Measurements from ENCODE around the gene LRRN2. TPM values are rescaled to one million over a fixed set of nuclear protein-coding genes. Genes with fewer than 3 reads are reported as not detected.
A peak's percentile ranks its signal among the peaks of the same experiment; 100 is the strongest.

Gene LRRN2
- total RNA-seq, 1 experiment from 2014 or later, result 5.0 TPM

DNA sequence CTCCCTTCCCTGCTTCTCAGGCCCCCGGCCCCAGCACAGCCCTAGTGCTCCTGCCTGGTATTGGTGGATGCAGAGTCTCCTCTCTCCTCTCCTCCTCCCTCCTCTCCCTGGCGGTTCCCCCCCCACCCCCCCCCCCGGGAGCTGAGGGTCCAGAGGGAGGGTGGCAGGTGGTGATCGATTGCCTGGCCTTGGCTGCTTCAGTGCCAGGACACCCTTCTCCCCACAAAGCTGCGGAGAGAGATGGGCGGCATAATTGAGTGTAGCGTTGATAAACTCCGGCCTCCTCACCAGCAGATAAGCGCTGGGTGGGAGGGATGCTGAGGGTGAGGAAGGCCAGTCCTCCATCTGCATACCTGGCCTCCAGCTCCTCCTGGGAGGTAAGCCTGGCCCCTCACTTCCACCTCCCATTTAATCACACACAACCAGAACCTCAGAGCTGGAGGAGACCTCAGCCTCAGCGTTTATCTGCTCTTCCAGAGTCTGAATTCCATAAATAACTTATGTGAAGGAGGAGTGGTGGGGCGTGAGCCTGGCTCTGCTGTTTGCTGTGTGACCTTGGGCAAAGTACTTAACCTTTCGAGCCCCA lies 60.8 kb downstream of the LRRN2 start:
- H3K9me3 ChIP-seq (ENCODE audit: low read length), result no peaks in the 10 kb centered on the region
- no peaks in the 10 kb centered on the region for H3K36me3 ChIP-seq (ENCODE audit: low read depth, low read length)
- no peaks in the 10 kb centered on the region for H3K27me3 ChIP-seq (ENCODE audit: low read length)
- ChIA-PET POLR2A (ENCODE audit: unreplicated experiment) (no interaction called here), CTCF (interaction anchor here (1.3 kb wide), 1 partner anchor 59 kb away, joined by 10 read pairs; no protein-coding TSS in a partner anchor)
- no peak overlapping the region for H3K4me2 ChIP-seq (ENCODE audit: low read length)
- no peak for DNase-seq
- no peaks in the 10 kb centered on the region for H3K79me2 ChIP-seq (ENCODE audit: low read length)
- no peaks in the 10 kb centered on the region for H4K20me1 ChIP-seq (ENCODE audit: low read length)
- no TSS peak for BruUV-seq (replicated peaks)
- no peak overlapping the region for H2AFZ ChIP-seq (ENCODE audit: low read length)
- H3K27ac ChIP-seq (ENCODE audit: low read length), result no peak overlapping the region
- intact Hi-C loops (cut with micrococcal nuclease), result no loop called here
- peaks cover 44% of the 10 kb centered on the region for H3K4me1 ChIP-seq (ENCODE audit: insufficient read depth, low read length)
- no peaks in the 10 kb centered on the region for H3F3A ChIP-seq (ENCODE audit: low read length, unreplicated experiment)
- no peak for ATAC-seq
- TF ChIP-seq, protein P1, sequence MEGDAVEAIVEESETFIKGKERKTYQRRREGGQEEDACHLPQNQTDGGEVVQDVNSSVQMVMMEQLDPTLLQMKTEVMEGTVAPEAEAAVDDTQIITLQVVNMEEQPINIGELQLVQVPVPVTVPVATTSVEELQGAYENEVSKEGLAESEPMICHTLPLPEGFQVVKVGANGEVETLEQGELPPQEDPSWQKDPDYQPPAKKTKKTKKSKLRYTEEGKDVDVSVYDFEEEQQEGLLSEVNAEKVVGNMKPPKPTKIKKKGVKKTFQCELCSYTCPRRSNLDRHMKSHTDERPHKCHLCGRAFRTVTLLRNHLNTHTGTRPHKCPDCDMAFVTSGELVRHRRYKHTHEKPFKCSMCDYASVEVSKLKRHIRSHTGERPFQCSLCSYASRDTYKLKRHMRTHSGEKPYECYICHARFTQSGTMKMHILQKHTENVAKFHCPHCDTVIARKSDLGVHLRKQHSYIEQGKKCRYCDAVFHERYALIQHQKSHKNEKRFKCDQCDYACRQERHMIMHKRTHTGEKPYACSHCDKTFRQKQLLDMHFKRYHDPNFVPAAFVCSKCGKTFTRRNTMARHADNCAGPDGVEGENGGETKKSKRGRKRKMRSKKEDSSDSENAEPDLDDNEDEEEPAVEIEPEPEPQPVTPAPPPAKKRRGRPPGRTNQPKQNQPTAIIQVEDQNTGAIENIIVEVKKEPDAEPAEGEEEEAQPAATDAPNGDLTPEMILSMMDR (conservative IDR thresholded peaks at IDR 0.05; ENCODE audit: low read depth, low read length), result no peak
- no peak for TF ChIP-seq EZH2 (IDR thresholded peaks at IDR 0.05; ENCODE audit: low read length, unreplicated experiment)
- no peaks in the 10 kb centered on the region for H3K9me2 ChIP-seq (replicated peaks; ENCODE audit: low read length)
- H3K9ac ChIP-seq (ENCODE audit: low read length), result no peak overlapping the region
- H3K4me3 ChIP-seq (ENCODE audit: low read length), result no peak overlapping the region

DNA sequence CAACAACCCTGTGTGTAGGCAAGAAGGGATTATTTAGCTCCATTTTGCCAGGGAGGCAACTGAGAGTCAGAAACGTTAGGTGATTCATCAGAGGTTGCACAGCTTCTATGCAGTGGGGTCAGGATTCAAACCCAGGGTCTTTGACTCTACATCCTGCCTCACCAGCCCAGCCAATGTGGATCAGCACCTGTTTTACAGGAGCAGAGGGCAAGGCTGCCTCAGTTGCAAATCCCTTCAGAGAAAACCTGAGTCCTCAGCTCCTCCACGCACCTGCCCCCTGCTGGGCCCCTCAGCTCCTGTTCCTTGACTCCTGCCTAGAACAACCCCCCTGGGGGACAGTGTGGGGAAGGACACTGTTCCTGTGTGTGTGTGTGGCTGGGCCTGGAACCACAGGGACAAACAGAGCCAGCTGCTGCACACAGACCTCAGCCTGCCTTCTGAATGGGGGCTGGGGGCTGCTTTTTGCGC lies 61.6 kb downstream of the LRRN2 start:
- ATAC-seq, result peak; percentile 38; the same call in 1 of the 2 replicates
- peaks cover 44% of the 10 kb centered on the region for H3K4me1 ChIP-seq (ENCODE audit: insufficient read depth, low read length)
- no peaks in the 10 kb centered on the region for H3K9me2 ChIP-seq (replicated peaks; ENCODE audit: low read length)
- ChIA-PET POLR2A (ENCODE audit: unreplicated experiment) (interaction anchor here (0.7 kb wide), 1 partner anchor 9 kb away, joined by 3 read pairs; no protein-coding TSS in a partner anchor), CTCF (interaction anchor here (0.6 to 1.3 kb wide), 3 partner anchors 50 to 143 kb away, joined by 3 to 10 read pairs (median 4); no protein-coding TSS in a partner anchor)
- no TSS peak for BruUV-seq (replicated peaks)
- no peaks in the 10 kb centered on the region for H3K27me3 ChIP-seq (ENCODE audit: low read length)
- H3K9ac ChIP-seq (ENCODE audit: low read length), result peak overlapping the region; percentile 9; the same call in 1 of the 2 replicates
- H3K79me2 ChIP-seq (ENCODE audit: low read length), result no peaks in the 10 kb centered on the region
- no peaks in the 10 kb centered on the region for H3K9me3 ChIP-seq (ENCODE audit: low read length)
- no peaks in the 10 kb centered on the region for H3K36me3 ChIP-seq (ENCODE audit: low read depth, low read length)
- H3F3A ChIP-seq (ENCODE audit: low read length, unreplicated experiment), result no peaks in the 10 kb centered on the region
- peak overlapping the region; percentile 38 for H3K4me2 ChIP-seq (ENCODE audit: low read length)
- peak; percentile 51 for DNase-seq
- no peak overlapping the region for H3K4me3 ChIP-seq (ENCODE audit: low read length)
- no peak overlapping the region for H2AFZ ChIP-seq (ENCODE audit: low read length)
- H4K20me1 ChIP-seq (ENCODE audit: low read length), result no peaks in the 10 kb centered on the region
- intact Hi-C loops (cut with micrococcal nuclease), result no loop called here
- no peak for TF ChIP-seq EZH2phosphoT487 (IDR thresholded peaks at IDR 0.05; ENCODE audit: borderline replicate concordance, low read length)
- TF ChIP-seq, protein P1 (conservative IDR thresholded peaks at IDR 0.05; ENCODE audit: low read depth, low read length), result peak; percentile 66
- peak overlapping the region; percentile 41 for H3K27ac ChIP-seq (ENCODE audit: low read length)

DNA sequence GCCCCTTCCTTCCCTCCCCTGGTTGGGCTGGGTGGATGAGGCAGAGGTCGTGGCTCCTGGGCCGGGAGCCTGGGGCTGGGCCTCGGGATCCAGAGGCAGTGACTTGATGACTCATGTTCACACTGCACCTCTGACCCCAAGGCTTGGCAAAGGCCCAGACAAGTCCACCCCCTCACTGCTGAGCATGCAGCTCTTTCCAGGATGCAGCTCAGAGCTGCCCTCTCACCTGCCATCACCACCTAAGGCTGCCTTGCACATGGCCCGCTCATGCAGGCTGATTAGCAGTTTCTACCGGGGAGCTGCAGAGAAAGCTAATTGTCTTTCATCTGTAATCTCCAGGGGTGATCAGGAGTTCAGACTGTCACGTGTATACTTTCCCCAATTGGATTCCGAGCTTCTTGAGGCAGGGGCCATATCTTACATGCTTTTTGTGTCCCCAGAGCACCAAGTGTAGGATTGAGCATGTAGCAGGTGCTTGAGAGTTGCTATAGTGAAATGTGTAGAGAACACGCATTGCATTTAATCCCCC lies 62.1 kb downstream of the LRRN2 start:
- TF ChIP-seq, protein P1 (conservative IDR thresholded peaks at IDR 0.05; ENCODE audit: low read depth, low read length), result no peak
- TF ChIP-seq EZH2phosphoT487 (IDR thresholded peaks at IDR 0.05; ENCODE audit: borderline replicate concordance, low read length) (no peak), EZH2 (IDR thresholded peaks at IDR 0.05; ENCODE audit: low read length, unreplicated experiment) (no peak)
- no peaks in the 10 kb centered on the region for H3K36me3 ChIP-seq (ENCODE audit: low read depth, low read length)
- BruUV-seq (replicated peaks), result no TSS peak
- H3K4me2 ChIP-seq (ENCODE audit: low read length), result peak overlapping the region; percentile 38
- DNase-seq, result peak; percentile 92
- peak overlapping the region; percentile 9; the same call in 1 of the 2 replicates for H3K9ac ChIP-seq (ENCODE audit: low read length)
- H3K27ac ChIP-seq (ENCODE audit: low read length), result peak overlapping the region; percentile 78
- no peaks in the 10 kb centered on the region for H3K9me3 ChIP-seq (ENCODE audit: low read length)
- ChIA-PET CTCF (interaction anchor here (0.6 to 1.3 kb wide), 3 partner anchors 50 to 143 kb away, joined by 3 to 10 read pairs (median 4); no protein-coding TSS in a partner anchor), POLR2A (ENCODE audit: unreplicated experiment) (interaction anchor here (0.7 kb wide), 1 partner anchor 9 kb away, joined by 3 read pairs; no protein-coding TSS in a partner anchor)
- H3K4me3 ChIP-seq (ENCODE audit: low read length), result no peak overlapping the region
- H3K4me1 ChIP-seq (ENCODE audit: insufficient read depth, low read length), result peaks cover 44% of the 10 kb centered on the region
- no peak overlapping the region for H2AFZ ChIP-seq (ENCODE audit: low read length)
- intact Hi-C loops (cut with micrococcal nuclease), result no loop called here
- no peaks in the 10 kb centered on the region for H4K20me1 ChIP-seq (ENCODE audit: low read length)
- no peaks in the 10 kb centered on the region for H3K27me3 ChIP-seq (ENCODE audit: low read length)
- no peaks in the 10 kb centered on the region for H3F3A ChIP-seq (ENCODE audit: low read length, unreplicated experiment)
- H3K9me2 ChIP-seq (replicated peaks; ENCODE audit: low read length), result no peaks in the 10 kb centered on the region
- ATAC-seq, result peak; percentile 21
- H3K79me2 ChIP-seq (ENCODE audit: low read length), result no peaks in the 10 kb centered on the region
